IPS-15b (cell line): ENCODE data around the gene TBC1D22A.

Source experiments
- H3K27me3 ChIP-seq: one replicate; pipeline ENCODE4 v1.6.1; 2013; ENCODE audit warnings: low read length; ENCODE audit not compliant: control insufficient read depth, insufficient read depth
- H3K36me3 ChIP-seq: one replicate; pipeline ENCODE4 v1.6.1; 2013; ENCODE audit warnings: low read length; ENCODE audit not compliant: control insufficient read depth, insufficient read depth
- H3K4me1 ChIP-seq: one replicate; pipeline ENCODE4 v1.6.1; 2013; ENCODE audit warnings: mild to moderate bottlenecking, low read length; ENCODE audit not compliant: control insufficient read depth, insufficient read depth
- H3K4me3 ChIP-seq: one replicate; pipeline ENCODE4 v1.5.1; 2013; ENCODE audit warnings: low read depth, low read length
- H3K9ac ChIP-seq: one replicate; pipeline ENCODE4 v1.6.1; 2013; ENCODE audit warnings: low read depth, mild to moderate bottlenecking, low read length
- H3K9me3 ChIP-seq: one replicate; pipeline ENCODE4 v1.6.1; 2013; ENCODE audit warnings: mild to moderate bottlenecking, low read length; ENCODE audit not compliant: control insufficient read depth, insufficient read depth

TBC1D22A gene

DNA sequence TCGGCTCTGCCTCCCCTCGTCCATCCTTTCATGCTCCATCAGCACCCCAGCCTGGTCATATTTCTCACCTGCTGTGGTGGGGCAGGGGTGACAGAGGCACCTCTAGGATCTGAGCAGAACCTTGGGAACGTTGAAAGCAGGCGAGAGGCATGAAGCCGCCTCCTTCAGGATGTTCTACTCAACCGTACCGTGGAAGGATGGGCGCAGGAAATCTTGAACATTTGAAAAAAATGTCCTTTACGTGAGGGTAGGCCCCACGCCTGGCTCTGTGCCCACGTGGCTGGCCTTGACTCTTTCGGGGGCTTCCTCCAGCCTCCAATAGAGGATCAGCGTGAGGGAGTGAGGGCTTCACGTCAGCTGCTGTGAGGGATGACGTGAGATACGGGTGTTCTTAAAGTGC is 90.7 kb downstream of the TBC1D22A start:
- no peak overlapping the region for H3K9ac ChIP-seq
- H3K27me3 ChIP-seq: no peaks in the 10 kb centered on the region
- no peaks in the 10 kb centered on the region for H3K4me1 ChIP-seq
- H3K36me3 ChIP-seq: no peaks in the 10 kb centered on the region
- H3K4me3 ChIP-seq: no peak overlapping the region
- no peaks in the 10 kb centered on the region for H3K9me3 ChIP-seq

DNA sequence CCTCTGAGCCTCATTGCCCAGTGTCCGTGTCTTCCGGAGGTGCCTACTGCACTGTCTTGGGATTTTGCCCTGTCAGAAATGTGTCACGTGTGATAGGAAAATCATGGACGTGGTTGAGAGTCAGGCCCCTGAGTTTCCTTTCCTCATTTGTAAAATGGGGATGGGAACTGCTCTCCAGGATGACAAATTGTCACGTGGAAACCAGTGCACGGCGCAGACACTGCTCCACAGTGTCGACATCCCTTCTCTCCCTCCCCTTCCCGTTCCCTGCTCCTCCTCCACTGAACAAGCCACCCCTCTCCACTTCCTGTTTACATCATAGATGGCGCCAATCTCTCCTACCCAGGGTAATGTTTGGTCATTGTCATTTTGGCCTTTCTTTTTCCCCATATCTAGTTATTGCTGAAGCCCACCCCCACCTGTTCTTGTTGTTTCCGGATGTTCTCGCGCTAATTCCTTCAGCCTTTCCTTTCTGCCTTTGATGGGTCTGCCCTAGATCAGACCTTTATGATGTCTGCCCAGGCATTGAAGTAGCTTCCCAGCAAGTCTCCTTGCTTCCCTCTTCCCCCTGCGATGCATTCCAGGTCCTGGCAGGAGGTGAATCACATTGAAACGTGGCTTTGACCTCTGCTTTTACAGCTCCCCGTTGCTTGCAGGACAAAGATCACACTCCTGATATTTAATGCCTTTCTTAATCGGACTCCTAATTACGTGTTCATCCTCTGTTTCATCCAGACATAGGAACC is 91.8 kb downstream of the TBC1D22A start:
- Histone ChIP-seq H3K4me3 (no peak overlapping the region), H3K27me3 (no peaks in the 10 kb centered on the region), H3K36me3 (no peaks in the 10 kb centered on the region), H3K9me3 (no peaks in the 10 kb centered on the region), H3K9ac (no peak overlapping the region), H3K4me1 (no peaks in the 10 kb centered on the region)

DNA sequence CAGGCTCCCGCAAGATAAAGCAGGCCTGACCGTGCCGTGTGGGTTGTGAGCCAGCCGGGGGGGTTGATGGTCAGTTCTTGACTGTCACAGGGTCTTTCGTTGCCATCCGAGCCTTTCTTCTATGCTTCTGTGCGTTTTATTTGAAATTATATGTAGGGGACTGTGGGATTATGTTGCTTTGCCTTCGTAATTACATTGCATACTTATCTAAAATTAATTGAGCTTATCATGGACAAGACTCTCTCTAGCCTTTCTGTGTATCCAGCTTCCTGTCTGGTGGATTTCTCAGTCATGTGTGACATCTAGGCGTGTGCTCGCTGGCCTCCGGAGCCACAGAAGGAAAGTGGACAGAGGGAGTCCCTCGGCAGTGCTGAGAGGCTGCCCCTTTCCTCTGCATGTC is 93.2 kb downstream of the TBC1D22A start:
- Histone ChIP-seq H3K27me3 (no peaks in the 10 kb centered on the region), H3K4me3 (no peak overlapping the region), H3K9ac (no peak overlapping the region), H3K9me3 (no peaks in the 10 kb centered on the region), H3K36me3 (no peaks in the 10 kb centered on the region), H3K4me1 (no peaks in the 10 kb centered on the region)

DNA sequence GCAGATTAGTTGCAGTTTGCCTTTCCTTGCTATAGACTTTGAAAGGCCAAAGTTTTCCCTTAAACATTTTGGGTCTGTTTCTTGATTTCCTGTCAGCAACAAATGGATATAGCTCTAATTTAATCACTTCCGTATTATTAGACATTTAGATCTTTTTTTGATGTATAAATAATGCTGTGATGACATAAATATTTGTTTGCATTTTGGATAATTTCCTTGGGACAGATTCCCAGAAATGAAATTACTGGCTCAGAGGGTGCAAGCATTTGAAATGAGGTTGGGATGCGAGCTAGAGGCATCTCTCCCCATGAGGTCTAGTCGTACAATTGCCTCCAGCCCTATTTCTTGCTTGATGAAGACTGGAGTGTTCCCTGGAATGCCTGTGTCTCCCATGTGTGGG is 94.2 kb downstream of the TBC1D22A start:
- Histone ChIP-seq H3K4me3 (no peak overlapping the region), H3K27me3 (no peaks in the 10 kb centered on the region), H3K9ac (no peak overlapping the region), H3K9me3 (no peaks in the 10 kb centered on the region), H3K4me1 (no peaks in the 10 kb centered on the region), H3K36me3 (no peaks in the 10 kb centered on the region)

- H3K9ac ChIP-seq: no peak overlapping the region
- no peak overlapping the region for H3K4me3 ChIP-seq
- no peaks in the 10 kb centered on the region for H3K36me3 ChIP-seq
- no peaks in the 10 kb centered on the region for H3K27me3 ChIP-seq
- no peaks in the 10 kb centered on the region for H3K9me3 ChIP-seq
- H3K4me1 ChIP-seq: no peaks in the 10 kb centered on the region
Observed at GRCh38 chr22:46857142-46857884, 94.9 kb downstream of the TBC1D22A start.

GRCh38 chr22:46857885-46858143 is 95.4 kb downstream of the TBC1D22A start:
- Histone ChIP-seq H3K27me3 (no peaks in the 10 kb centered on the region), H3K4me3 (no peak overlapping the region), H3K9me3 (no peaks in the 10 kb centered on the region), H3K36me3 (no peaks in the 10 kb centered on the region), H3K4me1 (no peaks in the 10 kb centered on the region), H3K9ac (no peak overlapping the region)

DNA sequence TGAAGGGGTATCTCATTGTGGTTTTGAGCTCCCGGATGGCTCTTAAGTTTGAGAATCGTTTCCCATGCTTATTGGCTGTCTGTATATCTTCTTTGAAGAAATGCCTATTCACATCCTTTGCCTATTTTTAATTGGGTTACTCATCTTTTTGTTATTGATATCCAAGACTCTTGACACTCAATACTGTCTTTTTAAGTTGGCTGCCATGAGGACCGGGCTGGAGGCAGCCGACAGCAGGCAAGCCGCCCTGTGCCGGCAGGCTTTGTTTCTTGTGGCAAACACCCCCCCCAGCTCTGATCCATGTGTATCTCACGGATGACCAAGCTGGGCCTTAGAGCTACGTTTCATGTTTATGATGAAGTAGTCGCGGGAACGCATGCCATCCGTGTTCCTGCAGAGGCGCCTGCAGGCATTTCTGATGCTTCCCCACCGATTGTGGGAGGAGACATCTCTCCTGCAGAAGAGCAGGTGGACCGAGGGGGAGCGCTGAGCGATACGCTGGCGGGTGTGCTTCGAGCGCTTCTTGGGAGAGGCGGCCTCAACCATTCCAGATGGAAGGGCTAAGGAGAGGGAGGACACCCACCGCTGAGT is 95.8 kb downstream of the TBC1D22A start:
- H3K27me3 ChIP-seq: no peaks in the 10 kb centered on the region
- peaks cover 2% of the 10 kb centered on the region for H3K4me1 ChIP-seq
- H3K36me3 ChIP-seq: no peaks in the 10 kb centered on the region
- H3K9me3 ChIP-seq: no peaks in the 10 kb centered on the region
- H3K9ac ChIP-seq: no peak overlapping the region
- H3K4me3 ChIP-seq: no peak overlapping the region

- no peak overlapping the region for H3K4me3 ChIP-seq
- no peaks in the 10 kb centered on the region for H3K36me3 ChIP-seq
- H3K27me3 ChIP-seq: no peaks in the 10 kb centered on the region
- no peaks in the 10 kb centered on the region for H3K9me3 ChIP-seq
- no peak overlapping the region for H3K9ac ChIP-seq
- peaks cover 4% of the 10 kb centered on the region for H3K4me1 ChIP-seq
Observed at GRCh38 chr22:46860562-46860961, 98.1 kb downstream of the TBC1D22A start.

- Histone ChIP-seq H3K9ac (no peak overlapping the region), H3K4me3 (no peak overlapping the region), H3K27me3 (no peaks in the 10 kb centered on the region), H3K36me3 (no peaks in the 10 kb centered on the region), H3K4me1 (peaks cover 4% of the 10 kb centered on the region), H3K9me3 (no peaks in the 10 kb centered on the region)
Observed at GRCh38 chr22:46861468-46862367, 99.3 kb downstream of the TBC1D22A start.

GRCh38 chr22:46862418-46863324 is 100.2 kb downstream of the TBC1D22A start:
- no peaks in the 10 kb centered on the region for H3K9me3 ChIP-seq
- H3K9ac ChIP-seq: no peak overlapping the region
- H3K4me1 ChIP-seq: peaks cover 4% of the 10 kb centered on the region
- H3K4me3 ChIP-seq: no peak overlapping the region
- H3K36me3 ChIP-seq: no peaks in the 10 kb centered on the region
- H3K27me3 ChIP-seq: no peaks in the 10 kb centered on the region

DNA sequence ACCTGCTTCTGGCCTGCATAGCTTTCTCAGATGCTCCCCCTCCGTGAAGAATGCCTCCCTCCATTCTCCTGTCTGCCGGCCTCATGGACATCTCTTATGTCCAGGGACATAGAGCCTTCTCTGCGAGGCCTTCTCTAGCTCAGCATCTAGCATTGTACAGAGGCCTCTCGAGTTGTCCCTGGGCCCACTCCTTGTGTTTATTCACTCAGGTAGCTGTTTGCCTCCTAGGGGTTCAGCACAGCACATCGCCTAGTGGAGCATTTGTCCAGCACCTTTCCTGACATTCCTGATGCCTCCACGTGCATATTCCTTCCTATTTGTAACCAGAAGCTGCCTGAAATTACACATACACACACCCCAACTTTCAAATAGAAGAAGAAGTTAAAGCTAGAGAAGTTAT is 101.3 kb downstream of the TBC1D22A start:
- Histone ChIP-seq H3K9me3 (no peaks in the 10 kb centered on the region), H3K9ac (no peak overlapping the region), H3K4me3 (no peak overlapping the region), H3K27me3 (no peaks in the 10 kb centered on the region), H3K4me1 (peaks cover 4% of the 10 kb centered on the region), H3K36me3 (no peaks in the 10 kb centered on the region)
